Hepatocyte (in vitro differentiated cells): ENCODE measurements around the gene MRPL38. TPM values are rescaled to one million over a fixed set of nuclear protein-coding genes. Genes with fewer than 3 reads are reported as not detected.

ENCODE experiments used
- DNase-seq: peaks from one replicate; pipeline ENCODE4 v3.0.0-alpha.2; 2016; ENCODE audit warnings: low spot score
- H2AFZ ChIP-seq: fragments of 200-600 bp; sonication (generic); 2 replicates; pipeline ENCODE4 v1.6.0; 2016; ENCODE audit warnings: antibody characterized with exemption, mild to moderate bottlenecking
- H3K27ac ChIP-seq: fragments of 200-600 bp; sonication (generic); 2 replicates; pipeline ENCODE4 v1.5.1; 2016; ENCODE audit warnings: mild to moderate bottlenecking
- H3K27me3 ChIP-seq: fragments of 200-600 bp; sonication (generic); 2 replicates; pipeline ENCODE4 v1.6.1; 2016
- H3K36me3 ChIP-seq: fragments of 200-600 bp; sonication (generic); replicated peaks from 2 replicates; pipeline ENCODE4 v1.5.1; 2016; ENCODE audit warnings: low read depth; ENCODE audit not compliant: insufficient read depth
- H3K4me1 ChIP-seq: fragments of 200-600 bp; sonication (generic); 2 replicates; pipeline ENCODE4 v1.5.1; 2016; ENCODE audit warnings: mild to moderate bottlenecking, moderate library complexity; ENCODE audit not compliant: insufficient read depth
- H3K4me2 ChIP-seq: fragments of 200-600 bp; sonication (generic); 2 replicates; pipeline ENCODE4 v1.6.0; 2016
- H3K4me3 ChIP-seq: fragments of 200-600 bp; sonication (generic); 2 replicates; pipeline ENCODE4 v1.5.1; 2016; ENCODE audit warnings: mild to moderate bottlenecking
- H3K79me2 ChIP-seq: fragments of 200-600 bp; sonication (generic); 2 replicates; pipeline ENCODE4 v1.6.0; 2017; ENCODE audit warnings: mild to moderate bottlenecking
- H3K9me2 ChIP-seq: fragments of 200-600 bp; sonication (generic); replicated peaks from 2 replicates; pipeline ENCODE4 v1.6.0; 2017; ENCODE audit warnings: mild to moderate bottlenecking; ENCODE audit not compliant: insufficient read depth
- H3K9me3 ChIP-seq: fragments of 200-600 bp; sonication (generic); 2 replicates; pipeline ENCODE4 v1.5.1; 2016; ENCODE audit warnings: low read depth, mild to moderate bottlenecking
- H4K20me1 ChIP-seq: fragments of 200-600 bp; sonication (generic); 2 replicates; pipeline ENCODE4 v1.6.0; 2016; ENCODE audit warnings: mild to moderate bottlenecking; ENCODE audit not compliant: insufficient read depth, poor library complexity, severe bottlenecking
- CTCF ChIP-seq: fragments of 200-600 bp; sonication (generic); IDR thresholded peaks from 2 replicates; pipeline ENCODE4 v1.5.1; 2016; ENCODE audit warnings: antibody characterized with exemption, mild to moderate bottlenecking; ENCODE audit not compliant: poor library complexity
- EZH2 ChIP-seq: fragments of 200-600 bp; sonication (generic); IDR thresholded peaks from 2 replicates; pipeline ENCODE4 v1.6.1; 2016; ENCODE audit warnings: antibody characterized with exemption, mild to moderate bottlenecking, borderline replicate concordance
- EZH2phosphoT487 ChIP-seq: fragments of 200-600 bp; sonication (generic); IDR thresholded peaks from one replicate; pipeline ENCODE4 v1.6.1; 2018; ENCODE audit warnings: antibody characterized with exemption, mild to moderate bottlenecking, low read depth, moderate library complexity; ENCODE audit not compliant: unreplicated experiment, severe bottlenecking
- WGBS: methylation state at CpG from one replicate; pipeline ENCODE4 v1.1.6; 2016; ENCODE audit warnings: low lambda C conversion rate; ENCODE audit errors: missing lambda C conversion rate; 5-methylcytosine and 5-hydroxymethylcytosine counted together
- polyA plus RNA-seq: library from polyadenylated mRNA; unstranded; fragments of >200 nt; fragmentation: Nextera tagmentation; extraction: Ambion mirVana; gene quantifications from 2 replicates; pipeline ENCODE4 v1.2.1, GENCODE V29; 2016
- total RNA-seq: library from RNA; depleted of rRNA; stranded (reverse); fragments of >200 nt; gene quantifications from 2 replicates; pipeline ENCODE4 v1.2.3, GENCODE V29; 2014

MRPL38 gene
- total and polyA plus RNA-seq, 2 experiments from 2014 or later: 50.2 to 124 TPM

- DNase-seq: no peak
- Histone ChIP-seq H3K4me2 (no peak overlapping the region), H2AFZ (no peak overlapping the region), H3K79me2 (no peaks in the 10 kb centered on the region), H3K9me3 (no peaks in the 10 kb centered on the region), H4K20me1 (no peaks in the 10 kb centered on the region), H3K4me3 (no peak overlapping the region), H3K36me3 (no peaks in the 10 kb centered on the region), H3K4me1 (no peaks in the 10 kb centered on the region), H3K9me2 (no peaks in the 10 kb centered on the region), H3K27ac (no peak overlapping the region), H3K27me3 (no peaks in the 10 kb centered on the region)
- 86% methylated on average over 5 of the region's 5 CpGs for WGBS
- TF ChIP-seq CTCF (no peak), EZH2phosphoT487 (no peak), EZH2 (no peak)
Observed at GRCh38 chr17:75932852-75933251, 28.2 kb upstream of the MRPL38 start.

- no peak for TF ChIP-seq EZH2
- no peak for TF ChIP-seq EZH2phosphoT487
- TF ChIP-seq CTCF: no peak
- Histone ChIP-seq H2AFZ (no peak overlapping the region), H3K4me1 (no peaks in the 10 kb centered on the region), H3K4me3 (no peak overlapping the region), H3K9me2 (no peaks in the 10 kb centered on the region), H3K36me3 (no peaks in the 10 kb centered on the region), H4K20me1 (no peaks in the 10 kb centered on the region), H3K9me3 (no peaks in the 10 kb centered on the region), H3K4me2 (no peak overlapping the region), H3K27me3 (no peaks in the 10 kb centered on the region), H3K27ac (no peak overlapping the region), H3K79me2 (no peaks in the 10 kb centered on the region)
- no peak for DNase-seq
- 77% methylated on average over 4 of the region's 4 CpGs for WGBS
Observed at GRCh38 chr17:75931062-75931461, 26.4 kb upstream of the MRPL38 start.

GRCh38 chr17:75927286-75927922, 22.7 kb upstream of the MRPL38 start:
- no peaks in the 10 kb centered on the region for H3K27me3 ChIP-seq
- no peak overlapping the region for H3K4me2 ChIP-seq
- 90% methylated on average over 6 of the region's 6 CpGs for WGBS
- no peaks in the 10 kb centered on the region for H3K36me3 ChIP-seq
- no peaks in the 10 kb centered on the region for H3K79me2 ChIP-seq
- H3K9me3 ChIP-seq: no peaks in the 10 kb centered on the region
- H3K4me1 ChIP-seq: no peaks in the 10 kb centered on the region
- H4K20me1 ChIP-seq: no peaks in the 10 kb centered on the region
- no peak for DNase-seq
- no peak overlapping the region for H3K4me3 ChIP-seq
- H3K27ac ChIP-seq: no peak overlapping the region
- TF ChIP-seq EZH2: no peak
- TF ChIP-seq CTCF: peak; percentile 19
- TF ChIP-seq EZH2phosphoT487: no peak
- no peaks in the 10 kb centered on the region for H3K9me2 ChIP-seq
- no peak overlapping the region for H2AFZ ChIP-seq

GRCh38 chr17:75926456-75926855, 21.8 kb upstream of the MRPL38 start:
- H3K4me3 ChIP-seq: no peak overlapping the region
- H3K4me2 ChIP-seq: no peak overlapping the region
- no peaks in the 10 kb centered on the region for H3K4me1 ChIP-seq
- H3K27ac ChIP-seq: no peak overlapping the region
- DNase-seq: no peak
- no peaks in the 10 kb centered on the region for H3K27me3 ChIP-seq
- H3K9me2 ChIP-seq: no peaks in the 10 kb centered on the region
- TF ChIP-seq EZH2 (no peak), CTCF (no peak), EZH2phosphoT487 (no peak)
- no peak overlapping the region for H2AFZ ChIP-seq
- H3K79me2 ChIP-seq: no peaks in the 10 kb centered on the region
- 90% methylated on average over 4 of the region's 4 CpGs for WGBS
- no peaks in the 10 kb centered on the region for H4K20me1 ChIP-seq
- no peaks in the 10 kb centered on the region for H3K9me3 ChIP-seq
- no peaks in the 10 kb centered on the region for H3K36me3 ChIP-seq
